Small intestine (tissue), 7 donors: ENCODE results near the gene HCRT. TPM values are rescaled to one million over a fixed set of nuclear protein-coding genes. Genes with fewer than 3 reads are reported as not detected.

ENCODE experiments used
- DNase-seq, 2 donors: peaks; one replicate each; pipeline versions ENCODE4 v3.0.0 to v3.0.0-alpha.2; 2013
- FAIRE-seq: peaks from 2 replicates; lab custom pipeline; 2012; peaks lifted over from hg19 to GRCh38; lab: Jason Lieb, UNC
- H3K27ac ChIP-seq, 3 donors: one replicate each; pipeline ENCODE4 v1.5.1; 2013; ENCODE audit warnings: low read length in 2 of 3, mild to moderate bottlenecking in 2 of 3, control low read depth in 1 of 3, inconsistent platforms in 1 of 3, low read depth in 1 of 3, moderate library complexity in 1 of 3
- H3K27me3 ChIP-seq, 3 donors: one replicate each; pipeline ENCODE4 v1.6.1; 2013; ENCODE audit warnings: low read length in 3 of 3, inconsistent platforms in 1 of 3; ENCODE audit not compliant: control insufficient read depth in 3 of 3, insufficient read depth in 3 of 3
- H3K36me3 ChIP-seq, 3 donors: one replicate each; pipeline ENCODE4 v1.6.1; 2013; ENCODE audit warnings: low read length in 3 of 3, inconsistent platforms in 1 of 3, low read depth in 1 of 3, mild to moderate bottlenecking in 1 of 3, moderate library complexity in 1 of 3; ENCODE audit not compliant: control insufficient read depth in 3 of 3, insufficient read depth in 2 of 3
- H3K4me1 ChIP-seq, 3 donors: one replicate each; pipeline ENCODE4 v1.6.1; 2013; ENCODE audit warnings: low read length in 2 of 3, inconsistent platforms in 1 of 3, low read depth in 1 of 3, mild to moderate bottlenecking in 1 of 3, moderate library complexity in 1 of 3; ENCODE audit not compliant: control insufficient read depth in 3 of 3, insufficient read depth in 2 of 3
- H3K4me3 ChIP-seq, 3 donors: one replicate each; pipeline ENCODE4 v1.5.1; 2013; ENCODE audit warnings: low read length in 3 of 3, control low read depth in 1 of 3, inconsistent platforms in 1 of 3, low read depth in 1 of 3, mild to moderate bottlenecking in 1 of 3, moderate library complexity in 1 of 3
- H3K9me3 ChIP-seq, 2 donors: one replicate each; pipeline ENCODE4 v1.6.1; 2013; ENCODE audit warnings: low read depth in 1 of 2, low read length in 1 of 2; ENCODE audit not compliant: control insufficient read depth in 2 of 2, insufficient read depth in 1 of 2
- WGBS, 3 donors: extraction: QIAGEN DNeasy Blood & Tissue Kit; methylation state at CpG; one replicate each; pipeline ENCODE4 v1.1.7; 2013; 5-methylcytosine and 5-hydroxymethylcytosine counted together
- polyA plus RNA-seq, 4 donors: library from polyadenylated mRNA; stranded (reverse) in 3 of 4; unstranded in 1 of 4; fragments of 200-250 nt in 3 of 4; fragments of 120-200 nt in 1 of 4; gene quantifications; one replicate each; pipeline versions ENCODE4 v1.2.1 to v1.2.3, GENCODE V29; 2013
- donor health status: healthy with polysubstance abuse.
- donor health status: control.
- donor health status: control.
- donor health status: Bipolar disorder and iron deficiency.
- donor health status: healthy.

Gene HCRT
- polyA plus RNA-seq, 4 donors = not detected

GRCh38 chr17:42169351-42169750, 15.9 kb downstream of the HCRT start:
- FAIRE-seq = no peak

GRCh38 chr17:42167807-42168206, 17.4 kb downstream of the HCRT start:
- H3K27me3 ChIP-seq = peaks cover 0 to 13% (median 0%) of the 10 kb centered on the region in 3 donors
- H3K27ac ChIP-seq = no peak overlapping the region
- H3K4me3 ChIP-seq = no peak overlapping the region
- FAIRE-seq (no peak), DNase-seq (no peak)
- WGBS, 3 donors = 92 to 96% (median 96%) methylated on average over 8 of the region's 8 CpGs
- no peaks in the 10 kb centered on the region for H3K9me3 ChIP-seq
- peaks cover 0 to 2% (median 0%) of the 10 kb centered on the region in 3 donors for H3K36me3 ChIP-seq
- no peaks in the 10 kb centered on the region for H3K4me1 ChIP-seq

More at GRCh38 chr17:42169351-42169750, 15.9 kb downstream of the HCRT start:
- Histone ChIP-seq H3K27ac (no peak overlapping the region), H3K4me1 (no peaks in the 10 kb centered on the region), H3K4me3 (no peak overlapping the region), H3K27me3 (peaks cover 0 to 19% (median 0%) of the 10 kb centered on the region in 3 donors), H3K36me3 (peaks cover 0 to 2% (median 0%) of the 10 kb centered on the region in 3 donors), H3K9me3 (no peaks in the 10 kb centered on the region)
- no peak for DNase-seq
- WGBS, 3 donors = 93 to 96% (median 95%) methylated on average over 27 to 29 of the region's 29 CpGs

DNA sequence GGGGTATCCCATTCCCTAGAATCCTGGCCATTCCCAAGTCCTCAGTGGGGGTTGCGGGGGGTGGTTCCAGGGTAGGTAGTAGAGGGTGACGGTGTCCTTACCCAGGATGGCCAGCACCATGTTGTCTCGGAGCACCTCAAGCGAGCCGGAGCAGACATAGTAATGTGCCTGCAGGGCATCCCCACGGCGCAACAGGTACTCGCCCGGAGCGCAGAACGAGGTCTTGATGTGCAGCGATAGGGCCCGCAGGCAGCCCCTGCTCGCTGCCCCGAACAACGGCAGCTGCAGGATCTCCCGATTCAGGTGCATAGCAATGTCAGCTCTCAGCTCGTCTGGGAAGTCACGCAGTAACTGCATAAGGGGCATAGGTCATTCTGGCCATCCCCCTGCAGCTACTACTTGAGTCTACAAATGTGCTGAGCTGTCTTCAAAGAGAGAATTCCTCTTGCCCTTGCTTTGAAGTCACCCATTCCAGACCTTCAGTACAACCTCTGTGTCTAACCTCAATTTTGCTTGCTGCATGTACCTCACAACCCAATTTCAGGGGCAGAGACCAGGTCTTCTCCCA, 19.0 kb downstream of the HCRT start:
- no peaks in the 10 kb centered on the region for H3K9me3 ChIP-seq
- H3K36me3 ChIP-seq = peaks cover 0 to 2% (median 0%) of the 10 kb centered on the region in 3 donors
- H3K27ac ChIP-seq = no peak overlapping the region
- H3K4me3 ChIP-seq = no peak overlapping the region
- DNase-seq (no peak), FAIRE-seq (no peak)
- 91 to 92% (median 91%) methylated on average over 19 of the region's 19 CpGs for WGBS, 3 donors
- peaks cover 0 to 10% (median 0%) of the 10 kb centered on the region in 3 donors for H3K27me3 ChIP-seq
- H3K4me1 ChIP-seq = no peaks in the 10 kb centered on the region

DNA sequence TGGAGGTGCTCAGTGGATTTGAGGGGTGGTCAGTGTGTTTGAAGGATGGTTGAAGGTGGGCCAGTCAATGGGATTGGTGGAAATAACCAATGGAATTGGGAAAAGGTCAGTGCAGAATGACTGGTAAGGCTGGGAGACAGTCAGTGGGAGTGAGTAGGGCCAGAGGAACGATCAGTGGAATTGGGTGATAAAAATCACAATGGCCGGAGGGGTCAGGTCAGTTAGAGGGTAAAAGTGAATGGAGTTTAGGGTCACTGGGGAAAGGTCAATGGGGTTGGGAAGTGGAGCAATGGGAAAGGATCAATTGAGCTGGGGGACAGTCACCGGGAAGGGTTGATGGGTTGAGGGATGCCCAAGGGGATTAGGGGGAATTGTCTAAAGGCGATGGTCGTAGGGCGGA, 19.5 kb downstream of the HCRT start:
- WGBS, 3 donors = 90 to 95% (median 91%) methylated on average over 6 of the region's 6 CpGs
- Histone ChIP-seq H3K9me3 (no peaks in the 10 kb centered on the region), H3K4me1 (no peaks in the 10 kb centered on the region), H3K36me3 (peaks cover 0 to 2% (median 0%) of the 10 kb centered on the region in 3 donors), H3K27ac (no peak overlapping the region), H3K4me3 (no peak overlapping the region), H3K27me3 (peaks cover 0 to 5% (median 0%) of the 10 kb centered on the region in 3 donors)
- FAIRE-seq = no peak
- no peak for DNase-seq

- no peak for FAIRE-seq
Observed at GRCh38 chr17:42163696-42164407, 21.4 kb downstream of the HCRT start.

DNA sequence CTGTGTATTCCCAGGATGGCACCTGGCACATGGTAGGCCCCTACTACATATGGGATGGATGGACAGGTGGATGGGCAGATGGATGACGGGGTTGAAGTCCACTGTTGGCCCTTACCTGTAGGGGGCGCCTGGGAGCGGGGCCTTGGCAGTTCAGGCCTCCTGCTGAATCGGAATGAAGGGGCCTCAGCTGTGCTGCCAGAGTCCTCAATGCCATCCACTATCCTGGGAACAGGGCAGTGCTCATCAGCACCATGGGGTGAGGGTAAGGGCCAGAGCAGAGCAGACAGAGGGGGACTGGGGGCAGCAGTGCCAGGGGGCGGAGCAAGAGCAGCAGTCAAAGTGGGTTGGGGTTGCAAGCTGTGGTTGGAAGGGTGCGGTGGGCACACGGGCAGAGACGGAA, 22.1 kb downstream of the HCRT start:
- H3K36me3 ChIP-seq = no peaks in the 10 kb centered on the region
- no peak overlapping the region for H3K4me3 ChIP-seq
- no peaks in the 10 kb centered on the region for H3K27me3 ChIP-seq
- H3K27ac ChIP-seq = no peak overlapping the region
- H3K9me3 ChIP-seq = no peaks in the 10 kb centered on the region
- no peaks in the 10 kb centered on the region for H3K4me1 ChIP-seq
- DNase-seq (peak in 1 of 2 donors; percentile 23), FAIRE-seq (no peak)
- 57 to 63% (median 59%) methylated on average over 8 of the region's 8 CpGs for WGBS, 3 donors

More at GRCh38 chr17:42163696-42164407, 21.4 kb downstream of the HCRT start:
- no peak overlapping the region for H3K27ac ChIP-seq
- WGBS, 3 donors = 59 to 76% (median 69%) methylated on average over 20 to 22 of the region's 22 CpGs
- H3K4me3 ChIP-seq = no peak overlapping the region
- no peaks in the 10 kb centered on the region for H3K4me1 ChIP-seq
- H3K9me3 ChIP-seq = no peaks in the 10 kb centered on the region
- H3K36me3 ChIP-seq = no peaks in the 10 kb centered on the region
- no peaks in the 10 kb centered on the region for H3K27me3 ChIP-seq
- DNase-seq = no peak

GRCh38 chr17:42160531-42160910, 24.7 kb downstream of the HCRT start:
- Histone ChIP-seq H3K36me3 (no peaks in the 10 kb centered on the region), H3K4me1 (no peaks in the 10 kb centered on the region), H3K27me3 (no peaks in the 10 kb centered on the region), H3K27ac (no peak overlapping the region), H3K9me3 (no peaks in the 10 kb centered on the region), H3K4me3 (no peak overlapping the region)
- WGBS, 3 donors = 91 to 98% (median 92%) methylated on average over 7 of the region's 7 CpGs
- FAIRE-seq (no peak), DNase-seq (no peak)

DNA sequence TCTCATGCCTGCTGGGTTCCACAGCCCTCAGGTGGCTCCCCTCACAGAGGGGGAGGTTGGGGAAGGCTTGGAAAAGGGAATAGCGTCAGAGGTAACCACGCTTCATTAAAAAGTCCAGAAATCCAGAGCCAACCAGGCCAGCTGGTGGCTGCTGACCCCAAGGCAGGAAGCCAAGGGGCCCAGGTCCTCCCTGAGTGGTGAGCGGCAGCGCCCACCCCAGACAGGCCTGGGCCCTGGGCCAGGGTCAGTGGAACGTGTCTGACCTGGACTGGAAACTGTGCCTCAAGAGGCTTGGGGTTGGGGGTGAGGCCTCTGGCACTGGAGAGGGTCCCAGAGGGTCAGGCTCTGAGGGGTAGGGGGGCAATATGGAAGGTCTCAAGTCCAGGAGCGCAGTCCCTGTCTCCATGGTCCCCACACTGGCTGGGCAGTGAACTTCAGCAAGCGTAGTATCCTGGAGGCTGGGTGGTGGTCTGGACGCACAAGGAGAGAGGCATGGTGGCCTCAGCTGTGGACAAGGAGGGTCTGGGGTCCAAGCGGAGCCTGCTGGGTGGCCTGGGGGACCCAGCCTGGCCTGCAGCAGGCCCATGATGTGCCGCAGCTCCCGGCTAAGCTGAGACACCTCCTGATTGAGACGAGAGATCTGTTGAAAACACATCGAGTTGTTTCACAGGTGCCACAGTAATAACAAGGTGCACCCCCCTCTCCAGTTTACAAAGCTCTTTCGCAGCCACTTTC, 25.3 kb downstream of the HCRT start:
- no peak for DNase-seq
- Histone ChIP-seq H3K9me3 (no peaks in the 10 kb centered on the region), H3K4me3 (no peak overlapping the region), H3K36me3 (no peaks in the 10 kb centered on the region), H3K27me3 (no peaks in the 10 kb centered on the region), H3K27ac (no peak overlapping the region), H3K4me1 (no peaks in the 10 kb centered on the region)
- FAIRE-seq = no peak
- 76 to 77% (median 77%) methylated on average over 14 of the region's 14 CpGs for WGBS, 3 donors
